Measurements from ENCODE around the gene OSBPL5. TPM values are rescaled to one million over a fixed set of nuclear protein-coding genes. Genes with fewer than 3 reads are reported as not detected.

OSBPL5 gene
- total and polyA plus RNA-seq, 2 donors (not counting 1 experiment from before 2014, with no cell fraction given): 12.4 to 49.0 TPM

DNA sequence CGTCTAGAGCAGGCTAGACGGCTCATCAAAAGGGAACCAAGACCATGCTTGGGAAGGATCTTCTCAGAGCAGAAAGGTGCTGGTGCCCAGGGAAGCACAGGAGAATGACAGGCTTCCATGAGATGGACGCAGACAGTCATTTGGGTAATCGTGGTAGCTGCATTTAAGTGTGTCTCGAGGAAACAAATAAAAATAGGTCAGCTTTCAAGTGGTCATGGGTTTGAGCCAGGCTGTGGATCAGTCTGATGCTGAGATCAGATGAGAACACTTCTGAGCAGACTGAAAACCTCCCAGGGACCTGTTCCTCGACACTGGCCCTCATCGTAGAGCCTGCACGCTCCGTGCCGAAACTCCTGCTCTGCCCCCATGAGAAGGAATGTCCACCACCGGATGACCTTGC is 112.5 kb downstream of the OSBPL5 start:
- Histone ChIP-seq H4K20me1 (ENCODE audit: control insufficient read depth, extremely low read depth, insufficient read depth, low read length) (no peaks in the 10 kb centered on the region), H3K4me1 (ENCODE audit: control insufficient read depth, extremely low read depth, insufficient read depth, low read length) (peaks cover 17% of the 10 kb centered on the region), H3K4me3 (replicated peaks in 1 of 4; ENCODE audit: control extremely low read depth in 1 of 4, insufficient read depth in 1 of 4, low read depth in 3 of 4, low read length in 4 of 4) (no peak overlapping the region), H3K4me2 (ENCODE audit: extremely low read depth, insufficient read depth, low read length) (no peak overlapping the region), H3K9ac (ENCODE audit: insufficient read depth, low read length) (no peak overlapping the region), H3K36me3 (ENCODE audit: control insufficient read depth, insufficient read depth, low read length) (peaks cover 7% of the 10 kb centered on the region), H3K79me2 (ENCODE audit: control insufficient read depth, insufficient read depth, low read length) (peaks cover 80% of the 10 kb centered on the region), H2AFZ (ENCODE audit: low read length) (no peak overlapping the region), H3K27me3 (ENCODE audit: control insufficient read depth, insufficient read depth, low read length) (no peaks in the 10 kb centered on the region), H3K9me3 (ENCODE audit: control insufficient read depth, insufficient read depth, low read depth, low read length) (no peaks in the 10 kb centered on the region), H3K27ac (ENCODE audit: insufficient read depth, low read length) (no peak overlapping the region)
- no peak for DNase-seq (ENCODE audit: low read depth in 2 of 2)
- TF ChIP-seq, protein P1, sequence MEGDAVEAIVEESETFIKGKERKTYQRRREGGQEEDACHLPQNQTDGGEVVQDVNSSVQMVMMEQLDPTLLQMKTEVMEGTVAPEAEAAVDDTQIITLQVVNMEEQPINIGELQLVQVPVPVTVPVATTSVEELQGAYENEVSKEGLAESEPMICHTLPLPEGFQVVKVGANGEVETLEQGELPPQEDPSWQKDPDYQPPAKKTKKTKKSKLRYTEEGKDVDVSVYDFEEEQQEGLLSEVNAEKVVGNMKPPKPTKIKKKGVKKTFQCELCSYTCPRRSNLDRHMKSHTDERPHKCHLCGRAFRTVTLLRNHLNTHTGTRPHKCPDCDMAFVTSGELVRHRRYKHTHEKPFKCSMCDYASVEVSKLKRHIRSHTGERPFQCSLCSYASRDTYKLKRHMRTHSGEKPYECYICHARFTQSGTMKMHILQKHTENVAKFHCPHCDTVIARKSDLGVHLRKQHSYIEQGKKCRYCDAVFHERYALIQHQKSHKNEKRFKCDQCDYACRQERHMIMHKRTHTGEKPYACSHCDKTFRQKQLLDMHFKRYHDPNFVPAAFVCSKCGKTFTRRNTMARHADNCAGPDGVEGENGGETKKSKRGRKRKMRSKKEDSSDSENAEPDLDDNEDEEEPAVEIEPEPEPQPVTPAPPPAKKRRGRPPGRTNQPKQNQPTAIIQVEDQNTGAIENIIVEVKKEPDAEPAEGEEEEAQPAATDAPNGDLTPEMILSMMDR (conservative IDR thresholded peaks at IDR 0.05 in 1 of 2, IDR thresholded peaks at IDR 0.05 in 1 of 2; ENCODE audit: low read depth in 1 of 2, low read length in 2 of 2): no peak
- no peak for TF ChIP-seq EZH2 (IDR thresholded peaks at IDR 0.05; ENCODE audit: low read length, missing control alignments)

DNA sequence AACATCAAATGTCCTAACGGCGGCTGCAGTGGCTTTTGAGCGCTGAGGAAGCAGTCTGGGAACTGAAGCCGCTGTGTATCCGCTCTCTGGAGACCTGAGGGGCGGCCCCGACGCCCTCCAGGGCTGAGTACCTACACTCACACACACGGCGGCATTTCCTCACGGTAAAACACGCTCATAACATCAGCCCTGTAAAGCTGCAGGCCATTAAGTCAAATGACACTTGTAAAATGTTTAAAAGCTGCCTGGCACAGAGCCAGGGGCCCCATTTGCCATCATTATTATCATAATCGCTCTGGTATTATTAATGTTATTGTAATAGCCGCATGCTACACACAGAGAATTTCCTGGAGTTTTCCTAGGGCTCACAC is 113.0 kb downstream of the OSBPL5 start:
- Histone ChIP-seq H3K4me3 (replicated peaks in 1 of 4; ENCODE audit: control extremely low read depth in 1 of 4, insufficient read depth in 1 of 4, low read depth in 3 of 4, low read length in 4 of 4) (no peak overlapping the region), H3K4me1 (ENCODE audit: control insufficient read depth, extremely low read depth, insufficient read depth, low read length) (peaks cover 17% of the 10 kb centered on the region), H3K9me3 (ENCODE audit: control insufficient read depth, insufficient read depth, low read depth, low read length) (no peaks in the 10 kb centered on the region), H3K27ac (ENCODE audit: insufficient read depth, low read length) (no peak overlapping the region), H3K9ac (ENCODE audit: insufficient read depth, low read length) (no peak overlapping the region), H4K20me1 (ENCODE audit: control insufficient read depth, extremely low read depth, insufficient read depth, low read length) (no peaks in the 10 kb centered on the region), H3K27me3 (ENCODE audit: control insufficient read depth, insufficient read depth, low read length) (no peaks in the 10 kb centered on the region), H3K79me2 (ENCODE audit: control insufficient read depth, insufficient read depth, low read length) (peaks cover 84% of the 10 kb centered on the region), H3K4me2 (ENCODE audit: extremely low read depth, insufficient read depth, low read length) (no peak overlapping the region), H3K36me3 (ENCODE audit: control insufficient read depth, insufficient read depth, low read length) (peaks cover 7% of the 10 kb centered on the region), H2AFZ (ENCODE audit: low read length) (no peak overlapping the region)
- no peak for DNase-seq (ENCODE audit: low read depth in 2 of 2)
- TF ChIP-seq EZH2 (IDR thresholded peaks at IDR 0.05; ENCODE audit: low read length, missing control alignments): no peak
- TF ChIP-seq, protein P1 (conservative IDR thresholded peaks at IDR 0.05 in 1 of 2, IDR thresholded peaks at IDR 0.05 in 1 of 2; ENCODE audit: low read depth in 1 of 2, low read length in 2 of 2): no peak

DNA sequence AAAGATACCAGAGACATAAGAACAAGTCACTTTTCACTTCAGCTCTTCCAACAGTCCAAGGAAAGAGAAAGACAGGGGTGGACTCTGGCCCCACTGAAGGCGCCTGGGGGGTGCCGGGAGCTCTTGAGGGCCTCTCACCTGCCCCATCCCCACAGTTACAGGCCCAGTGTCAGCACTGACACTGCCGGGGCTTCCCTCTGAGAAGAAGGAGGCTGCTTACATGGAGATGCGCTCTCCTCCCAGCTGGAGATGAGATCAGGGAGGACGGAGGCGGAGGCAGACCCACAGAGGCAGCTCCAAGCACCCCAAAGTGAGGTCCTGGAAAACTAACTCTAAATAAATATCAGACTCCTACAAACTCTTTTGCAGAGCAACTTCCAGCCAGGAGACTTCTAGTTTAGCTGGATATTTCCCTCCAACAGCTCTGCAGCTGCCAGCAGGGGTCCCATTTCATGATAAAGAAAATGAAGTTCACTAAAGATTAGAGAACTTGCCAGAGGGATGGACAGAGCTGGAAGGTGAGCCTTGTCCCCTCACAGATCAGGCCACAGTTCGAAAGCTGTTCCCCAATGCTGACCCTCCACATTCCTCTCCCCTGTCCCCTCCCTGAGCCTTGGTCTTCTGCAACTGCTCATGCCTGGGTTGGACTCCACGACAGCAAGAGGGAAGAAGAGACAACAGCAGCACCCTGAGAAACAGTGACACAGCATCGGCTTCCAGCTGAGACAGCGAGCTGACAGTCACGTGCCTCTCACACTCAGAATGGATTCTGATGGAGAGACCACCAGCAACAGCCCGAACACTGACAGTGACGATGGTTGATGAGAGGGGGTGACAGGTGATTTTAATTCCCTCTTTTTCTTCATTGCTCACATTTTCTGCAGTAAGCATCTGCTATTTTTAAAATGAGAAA is 113.7 kb downstream of the OSBPL5 start:
- Histone ChIP-seq H3K4me3 (replicated peaks in 1 of 4; ENCODE audit: control extremely low read depth in 1 of 4, insufficient read depth in 1 of 4, low read depth in 3 of 4, low read length in 4 of 4) (no peak overlapping the region), H3K4me1 (ENCODE audit: control insufficient read depth, extremely low read depth, insufficient read depth, low read length) (peaks cover 17% of the 10 kb centered on the region), H2AFZ (ENCODE audit: low read length) (no peak overlapping the region), H3K27ac (ENCODE audit: insufficient read depth, low read length) (peak overlapping the region; percentile 23), H3K27me3 (ENCODE audit: control insufficient read depth, insufficient read depth, low read length) (no peaks in the 10 kb centered on the region), H4K20me1 (ENCODE audit: control insufficient read depth, extremely low read depth, insufficient read depth, low read length) (no peaks in the 10 kb centered on the region), H3K36me3 (ENCODE audit: control insufficient read depth, insufficient read depth, low read length) (peaks cover 8% of the 10 kb centered on the region), H3K9ac (ENCODE audit: insufficient read depth, low read length) (no peak overlapping the region), H3K4me2 (ENCODE audit: extremely low read depth, insufficient read depth, low read length) (no peak overlapping the region), H3K9me3 (ENCODE audit: control insufficient read depth, insufficient read depth, low read depth, low read length) (no peaks in the 10 kb centered on the region), H3K79me2 (ENCODE audit: control insufficient read depth, insufficient read depth, low read length) (peaks cover 81% of the 10 kb centered on the region)
- no peak for DNase-seq (ENCODE audit: low read depth in 2 of 2)
- no peak for TF ChIP-seq EZH2 (IDR thresholded peaks at IDR 0.05; ENCODE audit: low read length, missing control alignments)
- TF ChIP-seq, protein P1 (conservative IDR thresholded peaks at IDR 0.05 in 1 of 2, IDR thresholded peaks at IDR 0.05 in 1 of 2; ENCODE audit: low read depth in 1 of 2, low read length in 2 of 2): peak in 1 of 2 donors; percentile 17
